T-cell (primary cell): ENCODE data around the gene AEBP1. TPM values are rescaled to one million over a fixed set of nuclear protein-coding genes. Genes with fewer than 3 reads are reported as not detected.

Source experiments
- ATAC-seq, 4 experiments: fragments of 200-7000 bp in 3 of 4; fragments of 150-1000 bp in 1 of 4; cut with Tn5 transposase; replicated peaks in 1 of 4; 1 replicate in 3 of 4; 2 replicates in 1 of 4; pipeline ENCODE4 v1.10.0; 2021; ENCODE audit warnings: moderate library complexity in 3 of 4, mild to moderate bottlenecking in 2 of 4, moderate number of reproducible peaks in 1 of 4
- CTCF ChIA-PET, 2 donors: fragments of 300-600 bp; sonication (Branson Sonifier 250); formaldehyde crosslinking; loops; one replicate each; lab custom pipeline; 2022; ENCODE audit warnings: antibody characterized with exemption in 2 of 2; lab: Charles Lee
- POLR2A ChIA-PET, 2 donors: fragments of 300-600 bp; sonication (Branson Sonifier 250); formaldehyde crosslinking; loops; one replicate each; lab custom pipeline; 2022; ENCODE audit warnings: antibody characterized with exemption in 2 of 2; lab: Charles Lee
- DNase-seq, 35 experiments: peaks; one replicate each; pipeline versions ENCODE4 v3.0.0 to v3.0.0-alpha.2; 2013 to 2023
- H3K27ac ChIP-seq: one replicate; pipeline ENCODE4 v1.5.1; 2013; ENCODE audit warnings: low read length
- H3K27me3 ChIP-seq, 2 experiments: replicated peaks in 1 of 2; 1 replicate in 1 of 2; 2 replicates in 1 of 2; pipeline versions ENCODE4 v1.6.1 to v1.7.0; 2013; ENCODE audit warnings: low read length in 1 of 2, mixed read lengths in 1 of 2; ENCODE audit not compliant: control insufficient read depth in 2 of 2, insufficient read depth in 2 of 2; ENCODE audit errors: extremely low read depth in 1 of 2
- H3K36me3 ChIP-seq, 2 donors: 1 replicate in 1 of 2; 2 replicates in 1 of 2; pipeline versions ENCODE4 v1.6.1 to v1.7.0; 2013; ENCODE audit warnings: low read length in 1 of 2; ENCODE audit not compliant: control insufficient read depth in 2 of 2, insufficient read depth in 1 of 2; ENCODE audit errors: extremely low read depth in 1 of 2
- H3K4me1 ChIP-seq, 2 experiments: 1 replicate in 1 of 2; 2 replicates in 1 of 2; pipeline versions ENCODE4 v1.6.1 to v1.7.0; 2013; ENCODE audit warnings: low read length in 2 of 2, mixed read lengths in 1 of 2; ENCODE audit not compliant: insufficient read depth in 2 of 2, control insufficient read depth in 1 of 2; ENCODE audit errors: extremely low read depth in 1 of 2
- H3K4me3 ChIP-seq, 2 donors: 1 replicate in 1 of 2; 2 replicates in 1 of 2; pipeline versions ENCODE4 v1.5.1 to v1.7.0; 2013; ENCODE audit warnings: mild to moderate bottlenecking in 2 of 2, low read length in 1 of 2, moderate library complexity in 1 of 2; ENCODE audit not compliant: control insufficient read depth in 1 of 2; ENCODE audit errors: extremely low read depth in 1 of 2
- H3K9me3 ChIP-seq: 2 replicates; pipeline ENCODE4 v1.7.0; 2013
- H3K27ac Mint-ChIP-seq, 2 donors: one replicate each; pipeline ENCODE4 v1.8.0; 2020 to 2021; ENCODE audit warnings: mild to moderate bottlenecking in 2 of 2, mixed read lengths in 2 of 2
- H3K27me3 Mint-ChIP-seq, 2 donors: one replicate each; pipeline ENCODE4 v1.8.0; 2021 to 2022; ENCODE audit warnings: mixed read lengths in 2 of 2
- H3K36me3 Mint-ChIP-seq: one replicate; pipeline ENCODE4 v1.8.0; 2021; ENCODE audit warnings: mixed read lengths
- H3K4me1 Mint-ChIP-seq, 3 donors: one replicate each; pipeline ENCODE4 v1.8.0; 2020 to 2022; ENCODE audit warnings: mixed read lengths in 3 of 3, mild to moderate bottlenecking in 1 of 3
- H3K4me3 Mint-ChIP-seq, 3 donors: one replicate each; pipeline ENCODE4 v1.8.0; 2020 to 2022; ENCODE audit warnings: mild to moderate bottlenecking in 3 of 3, mixed read lengths in 3 of 3, moderate library complexity in 3 of 3
- H3K9me3 Mint-ChIP-seq, 3 donors: one replicate each; pipeline ENCODE4 v1.8.0; 2020 to 2022; ENCODE audit warnings: mixed read lengths in 3 of 3
- WGBS: methylation state at CpG from one replicate; pipeline ENCODE4 v1.1.5; 2013; ENCODE audit warnings: missing lambda C conversion rate; ENCODE audit not compliant: insufficient coverage; 5-methylcytosine and 5-hydroxymethylcytosine counted together
- total RNA-seq, 35 experiments: library from RNA in 6 of 35; stranded (reverse) in 6 of 35; fragments of 120-200 nt in 1 of 35; gene quantifications; one replicate each; pipeline versions ENCODE4 v1.2.1 to v1.2.4 and lab custom pipeline; 2013 to 2026

AEBP1 gene
- total RNA-seq, 5 donors from 2014 or later (not counting 1 experiment from before 2014, with no cell fraction given) = 18.1 to 28.4 (median 23.1) TPM

GRCh38 chr7:44072364-44073231 lies 31.5 kb upstream of the AEBP1 start:
- ATAC-seq (peak; percentile 38 to 62 (median 44)), DNase-seq (peak in 14 of 35 experiments; percentile 21 to 57 (median 34))
- WGBS = 58% methylated on average over 5 of the region's 12 CpGs
- H3K4me1 Mint-ChIP-seq = peaks cover 12 to 25% (median 12%) of the 10 kb centered on the region in 3 donors
- ChIA-PET CTCF (interaction anchor here (0.6 to 1.2 kb wide), 2 partner anchors 12 to 25 kb away, joined by 3 to 4 read pairs; no protein-coding TSS in a partner anchor), POLR2A (interaction anchor here in 1 of 2 donors (0.6 kb wide), 2 partner anchors 16 to 19 kb away, joined by 3 to 8 read pairs; no protein-coding TSS in a partner anchor)
- H3K9me3 ChIP-seq = no peaks in the 10 kb centered on the region
- H3K36me3 Mint-ChIP-seq = peaks cover 24% of the 10 kb centered on the region
- H3K4me1 ChIP-seq = peaks cover 0 to 26% of the 10 kb centered on the region in 2 experiments
- H3K27me3 ChIP-seq = no peaks in the 10 kb centered on the region
- H3K27me3 Mint-ChIP-seq = no peaks in the 10 kb centered on the region
- peaks cover 24 to 48% of the 10 kb centered on the region in 2 donors for H3K36me3 ChIP-seq
- H3K4me3 ChIP-seq = no peak overlapping the region
- no peak overlapping the region for H3K4me3 Mint-ChIP-seq
- peak overlapping the region; percentile 36 to 73 for H3K27ac Mint-ChIP-seq
- peaks cover 0 to 3% (median 0%) of the 10 kb centered on the region in 3 donors for H3K9me3 Mint-ChIP-seq
- no peak overlapping the region for H3K27ac ChIP-seq

- H3K4me3 ChIP-seq = no peak overlapping the region
- H3K36me3 Mint-ChIP-seq = peaks cover 29% of the 10 kb centered on the region
- H3K9me3 ChIP-seq = no peaks in the 10 kb centered on the region
- H3K27ac ChIP-seq = peak overlapping the region; percentile 60
- 83% methylated on average over 16 of the region's 26 CpGs for WGBS
- ATAC-seq (peak; percentile 55 to 82 (median 64)), DNase-seq (peak in 33 of 35 experiments; percentile 15 to 78 (median 50))
- ChIA-PET CTCF (no interaction called here), POLR2A (no interaction called here)
- H3K4me1 Mint-ChIP-seq = peaks cover 15 to 25% (median 18%) of the 10 kb centered on the region in 3 donors
- peak overlapping the region in 1 of 2 donors; percentile 16 for H3K27ac Mint-ChIP-seq
- peaks cover 34 to 60% of the 10 kb centered on the region in 2 donors for H3K36me3 ChIP-seq
- no peaks in the 10 kb centered on the region for H3K9me3 Mint-ChIP-seq
- H3K4me3 Mint-ChIP-seq = no peak overlapping the region
- peaks cover 0 to 35% of the 10 kb centered on the region in 2 experiments for H3K4me1 ChIP-seq
- H3K27me3 Mint-ChIP-seq = no peaks in the 10 kb centered on the region
- H3K27me3 ChIP-seq = no peaks in the 10 kb centered on the region
Observed at GRCh38 chr7:44073664-44074348, 30.3 kb upstream of the AEBP1 start.

- no peak overlapping the region for H3K4me3 Mint-ChIP-seq
- peaks cover 29% of the 10 kb centered on the region for H3K36me3 Mint-ChIP-seq
- peak in 1 of 4 experiments; percentile 17 for ATAC-seq
- WGBS = 66% methylated on average over 9 of the region's 13 CpGs
- H3K36me3 ChIP-seq = peaks cover 34 to 65% of the 10 kb centered on the region in 2 donors
- no peak for DNase-seq
- H3K27ac ChIP-seq = peak overlapping the region; percentile 60
- H3K27me3 Mint-ChIP-seq = no peaks in the 10 kb centered on the region
- no peaks in the 10 kb centered on the region for H3K9me3 Mint-ChIP-seq
- H3K4me1 Mint-ChIP-seq = peaks cover 15 to 24% (median 16%) of the 10 kb centered on the region in 3 donors
- peaks cover 0 to 40% of the 10 kb centered on the region in 2 experiments for H3K4me1 ChIP-seq
- ChIA-PET POLR2A (no interaction called here), CTCF (no interaction called here)
- no peak overlapping the region for H3K27ac Mint-ChIP-seq
- no peaks in the 10 kb centered on the region for H3K27me3 ChIP-seq
- no peak overlapping the region for H3K4me3 ChIP-seq
- H3K9me3 ChIP-seq = no peaks in the 10 kb centered on the region
Observed at GRCh38 chr7:44074349-44074695, 29.8 kb upstream of the AEBP1 start.

GRCh38 chr7:44075296-44076075 lies 28.7 kb upstream of the AEBP1 start:
- Histone ChIP-seq H3K27me3 (no peaks in the 10 kb centered on the region), H3K9me3 (no peaks in the 10 kb centered on the region), H3K27ac (no peak overlapping the region), H3K4me1 (peaks cover 0 to 52% of the 10 kb centered on the region in 2 experiments), H3K4me3 (no peak overlapping the region), H3K36me3 (peaks cover 40 to 77% of the 10 kb centered on the region in 2 donors)
- CTCF ChIA-PET = interaction anchor here in 1 of 2 donors (0.6 kb wide), 1 partner anchor 14 kb away, joined by 3 read pairs; no protein-coding TSS in a partner anchor
- peaks cover 15 to 33% (median 20%) of the 10 kb centered on the region in 3 donors for H3K4me1 Mint-ChIP-seq
- ATAC-seq (no peak), DNase-seq (no peak)
- no peaks in the 10 kb centered on the region for H3K9me3 Mint-ChIP-seq
- H3K36me3 Mint-ChIP-seq = peaks cover 29% of the 10 kb centered on the region
- H3K4me3 Mint-ChIP-seq = no peak overlapping the region
- POLR2A ChIA-PET = interaction anchor here in 1 of 2 donors (0.6 kb wide), 2 partner anchors 31 to 353 kb away, joined by 4 read pairs; no protein-coding TSS in a partner anchor
- 91% methylated on average over 12 of the region's 17 CpGs for WGBS
- no peaks in the 10 kb centered on the region for H3K27me3 Mint-ChIP-seq
- H3K27ac Mint-ChIP-seq = no peak overlapping the region

GRCh38 chr7:44076101-44076895 lies 27.8 kb upstream of the AEBP1 start:
- no peak for ATAC-seq
- ChIA-PET CTCF (no interaction called here), POLR2A (interaction anchor here in 1 of 2 donors (0.6 kb wide), 1 partner anchor 352 kb away, joined by 4 read pairs; no protein-coding TSS in a partner anchor)
- Mint-ChIP-seq H3K4me1 (peaks cover 22 to 39% (median 27%) of the 10 kb centered on the region in 3 donors), H3K4me3 (no peak overlapping the region), H3K27me3 (no peaks in the 10 kb centered on the region), H3K36me3 (peaks cover 34% of the 10 kb centered on the region), H3K9me3 (no peaks in the 10 kb centered on the region), H3K27ac (no peak overlapping the region)
- Histone ChIP-seq H3K9me3 (no peaks in the 10 kb centered on the region), H3K4me1 (peaks cover 3 to 60% of the 10 kb centered on the region in 2 experiments), H3K4me3 (no peak overlapping the region), H3K27ac (no peak overlapping the region), H3K27me3 (no peaks in the 10 kb centered on the region), H3K36me3 (peaks cover 40 to 78% of the 10 kb centered on the region in 2 donors)
- DNase-seq = no peak
- 95% methylated on average over 19 of the region's 20 CpGs for WGBS
